ENCODE measurements around the gene ITGB8.

- TF ChIP-seq, protein P1, sequence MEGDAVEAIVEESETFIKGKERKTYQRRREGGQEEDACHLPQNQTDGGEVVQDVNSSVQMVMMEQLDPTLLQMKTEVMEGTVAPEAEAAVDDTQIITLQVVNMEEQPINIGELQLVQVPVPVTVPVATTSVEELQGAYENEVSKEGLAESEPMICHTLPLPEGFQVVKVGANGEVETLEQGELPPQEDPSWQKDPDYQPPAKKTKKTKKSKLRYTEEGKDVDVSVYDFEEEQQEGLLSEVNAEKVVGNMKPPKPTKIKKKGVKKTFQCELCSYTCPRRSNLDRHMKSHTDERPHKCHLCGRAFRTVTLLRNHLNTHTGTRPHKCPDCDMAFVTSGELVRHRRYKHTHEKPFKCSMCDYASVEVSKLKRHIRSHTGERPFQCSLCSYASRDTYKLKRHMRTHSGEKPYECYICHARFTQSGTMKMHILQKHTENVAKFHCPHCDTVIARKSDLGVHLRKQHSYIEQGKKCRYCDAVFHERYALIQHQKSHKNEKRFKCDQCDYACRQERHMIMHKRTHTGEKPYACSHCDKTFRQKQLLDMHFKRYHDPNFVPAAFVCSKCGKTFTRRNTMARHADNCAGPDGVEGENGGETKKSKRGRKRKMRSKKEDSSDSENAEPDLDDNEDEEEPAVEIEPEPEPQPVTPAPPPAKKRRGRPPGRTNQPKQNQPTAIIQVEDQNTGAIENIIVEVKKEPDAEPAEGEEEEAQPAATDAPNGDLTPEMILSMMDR (IDR thresholded peaks at IDR 0.05) = no peak
- TF ChIP-seq POLR2A (IDR thresholded peaks at IDR 0.05) = no peak
These were observed 29.3 kb upstream of the ITGB8 start for GRCh38 chr7:20301311-20301939.

All from thyroid gland (tissue), 4 donors.